ENCODE results near the gene TDO2. TPM values are rescaled to one million over a fixed set of nuclear protein-coding genes. Genes with fewer than 3 reads are reported as not detected.

Gene TDO2
- total and polyA plus RNA-seq, 2 donors from 2014 or later, result 0.41 to 1.3 TPM

GRCh38 chr4:155885666-155886065, 17.8 kb upstream of the TDO2 start:
- DNase-seq, result no peak
- H3K9ac ChIP-seq (ENCODE audit: low read length in 3 of 3), result no peak overlapping the region
- TF ChIP-seq CTCF (IDR thresholded peaks at IDR 0.05; ENCODE audit: borderline replicate concordance, extremely low read depth, insufficient read depth), result no peak
- no peaks in the 10 kb centered on the region for H3K9me3 ChIP-seq (ENCODE audit: control insufficient read depth in 2 of 3, insufficient read depth in 1 of 3, low read length in 3 of 3)
- intact Hi-C loops (cut with DNase I), result no loop called here
- peaks cover 0 to 7% (median 0%) of the 10 kb centered on the region in 3 donors for H3K4me1 ChIP-seq (ENCODE audit: control insufficient read depth in 2 of 3, insufficient read depth in 2 of 3, low read depth in 1 of 3, low read length in 3 of 3)
- H3K27me3 ChIP-seq (ENCODE audit: control insufficient read depth, insufficient read depth, low read length), result no peaks in the 10 kb centered on the region
- no peak for FAIRE-seq
- no peak overlapping the region for H3K4me3 ChIP-seq (ENCODE audit: low read length in 3 of 3)
- no peaks in the 10 kb centered on the region for H3K36me3 ChIP-seq (ENCODE audit: control insufficient read depth in 2 of 3, insufficient read depth in 3 of 3, low read length in 3 of 3)
- no peak overlapping the region for H3K27ac ChIP-seq (ENCODE audit: low read depth in 2 of 2, low read length in 2 of 2)

- no peak overlapping the region for H3K4me3 ChIP-seq (ENCODE audit: low read length in 3 of 3)
- FAIRE-seq, result no peak
- H3K9ac ChIP-seq (ENCODE audit: low read length in 3 of 3), result no peak overlapping the region
- H3K36me3 ChIP-seq (ENCODE audit: control insufficient read depth in 2 of 3, insufficient read depth in 3 of 3, low read length in 3 of 3), result no peaks in the 10 kb centered on the region
- no peak for TF ChIP-seq CTCF (IDR thresholded peaks at IDR 0.05; ENCODE audit: borderline replicate concordance, extremely low read depth, insufficient read depth)
- no peak for DNase-seq
- no peaks in the 10 kb centered on the region for H3K27me3 ChIP-seq (ENCODE audit: control insufficient read depth, insufficient read depth, low read length)
- no peak overlapping the region for H3K27ac ChIP-seq (ENCODE audit: low read depth in 2 of 2, low read length in 2 of 2)
- H3K9me3 ChIP-seq (ENCODE audit: control insufficient read depth in 2 of 3, insufficient read depth in 1 of 3, low read length in 3 of 3), result no peaks in the 10 kb centered on the region
- peaks cover 0 to 7% (median 0%) of the 10 kb centered on the region in 3 donors for H3K4me1 ChIP-seq (ENCODE audit: control insufficient read depth in 2 of 3, insufficient read depth in 2 of 3, low read depth in 1 of 3, low read length in 3 of 3)
- intact Hi-C loops (cut with DNase I), result no loop called here
These were observed 16.5 kb upstream of the TDO2 start for GRCh38 chr4:155887045-155887444.

- no peak overlapping the region for H3K9ac ChIP-seq (ENCODE audit: low read length in 3 of 3)
- no peak overlapping the region for H3K27ac ChIP-seq (ENCODE audit: low read depth in 2 of 2, low read length in 2 of 2)
- TF ChIP-seq CTCF (IDR thresholded peaks at IDR 0.05; ENCODE audit: borderline replicate concordance, extremely low read depth, insufficient read depth), result no peak
- DNase-seq (no peak), FAIRE-seq (no peak)
- no peak overlapping the region for H3K4me3 ChIP-seq (ENCODE audit: low read length in 3 of 3)
- H3K27me3 ChIP-seq (ENCODE audit: control insufficient read depth, insufficient read depth, low read length), result no peaks in the 10 kb centered on the region
- intact Hi-C loops (cut with DNase I), result no loop called here
- no peaks in the 10 kb centered on the region for H3K36me3 ChIP-seq (ENCODE audit: control insufficient read depth in 2 of 3, insufficient read depth in 3 of 3, low read length in 3 of 3)
- no peaks in the 10 kb centered on the region for H3K9me3 ChIP-seq (ENCODE audit: control insufficient read depth in 2 of 3, insufficient read depth in 1 of 3, low read length in 3 of 3)
- H3K4me1 ChIP-seq (ENCODE audit: control insufficient read depth in 2 of 3, insufficient read depth in 2 of 3, low read depth in 1 of 3, low read length in 3 of 3), result peaks cover 0 to 7% (median 0%) of the 10 kb centered on the region in 3 donors
These were observed 15.5 kb upstream of the TDO2 start for GRCh38 chr4:155887847-155888570.

All from kidney (tissue), 14 donors.